ENCODE measurements around the gene SLC11A2.

The SLC11A2 gene

GRCh38 chr12:51025836-51026638, at the start of gene SLC11A2:
SLC11A2 (minus strand) TSS chr12:51026384; CDS start chr12:51010728, 15,656 bp downstream.
- peak; percentile 82 for FAIRE-seq

- FAIRE-seq: no peak
Observed at GRCh38 chr12:51075390-51075789, 49.2 kb upstream of the SLC11A2 start.

GRCh38 chr12:51071663-51072062, 45.5 kb upstream of the SLC11A2 start:
- FAIRE-seq: no peak

- no peak for FAIRE-seq
Observed at GRCh38 chr12:51070004-51070403, 43.8 kb upstream of the SLC11A2 start.

GRCh38 chr12:51067771-51068170, 41.6 kb upstream of the SLC11A2 start:
- no peak for FAIRE-seq

GRCh38 chr12:51067229-51067628, 41.0 kb upstream of the SLC11A2 start:
- no peak for FAIRE-seq

- no peak for FAIRE-seq
Observed at GRCh38 chr12:51065530-51065929, 39.3 kb upstream of the SLC11A2 start.

- no peak for FAIRE-seq
Observed at GRCh38 chr12:51062631-51063397, 36.6 kb upstream of the SLC11A2 start.

- FAIRE-seq: no peak
Observed at GRCh38 chr12:51059086-51059485, 32.9 kb upstream of the SLC11A2 start.

GRCh38 chr12:51056242-51056641, 30.1 kb upstream of the SLC11A2 start:
- FAIRE-seq: no peak

- FAIRE-seq: no peak
Observed at GRCh38 chr12:51055060-51055459, 28.9 kb upstream of the SLC11A2 start.

- FAIRE-seq: no peak
Observed at GRCh38 chr12:51051787-51052186, 25.6 kb upstream of the SLC11A2 start.

GRCh38 chr12:51049525-51049924, 23.3 kb upstream of the SLC11A2 start:
- FAIRE-seq: no peak

GRCh38 chr12:51048661-51049251, 22.6 kb upstream of the SLC11A2 start:
- FAIRE-seq: no peak

GRCh38 chr12:51047655-51048540, 21.7 kb upstream of the SLC11A2 start, which contains the start of gene LETMD1:
LETMD1 (plus strand) TSS chr12:51048327; CDS start chr12:51048357, 30 bp downstream.
- peak; percentile 97 for FAIRE-seq

GRCh38 chr12:51036279-51036678, 10.1 kb upstream of the SLC11A2 start:
- FAIRE-seq: no peak

- no peak for FAIRE-seq
Observed at GRCh38 chr12:51033457-51034089, 7.4 kb upstream of the SLC11A2 start.

GRCh38 chr12:51033048-51033447, 6.9 kb upstream of the SLC11A2 start:
- FAIRE-seq: no peak

- no peak for FAIRE-seq
Observed at GRCh38 chr12:51028813-51029150, 2.6 kb upstream of the SLC11A2 start.

GRCh38 chr12:51028126-51028812, 2.1 kb upstream of the SLC11A2 start:
- peak; percentile 58 for FAIRE-seq

GRCh38 chr12:51027342-51027835, 1.2 kb upstream of the SLC11A2 start:
- FAIRE-seq: no peak

Data from G401.6 (cell line).